H1 (cell line): ENCODE measurements around the gene GDI2. TPM values are rescaled to one million over a fixed set of nuclear protein-coding genes. Genes with fewer than 3 reads are reported as not detected.

ENCODE experiments used
- EZH2 ChIP-seq: fragments of 200-600 bp; sonication (generic); IDR thresholded peaks from 2 replicates; pipeline ENCODE4 v1.7.1; 2012; ENCODE audit warnings: low read depth, mild to moderate bottlenecking, moderate library complexity, low read length, inconsistent platforms; ENCODE audit not compliant: severe bottlenecking
- MAX ChIP-seq: IDR thresholded peaks from 2 replicates; pipeline ENCODE4 v1.6.1; 2012; ENCODE audit warnings: inconsistent platforms
- polyA plus RNA-seq, 7 experiments: library from polyadenylated mRNA; depleted of rRNA in 3 of 7; stranded (reverse) in 5 of 7; unstranded in 2 of 7; fragments of >200 nt in 5 of 7; fragments of 200-250 nt in 2 of 7; gene quantifications; 1 replicate in 5 of 7; 2 replicates in 1 of 7; 4 replicates in 1 of 7; pipeline versions ENCODE4 v1.2.1 to v1.2.3, GENCODE V29; 2011 to 2013; ENCODE audit warnings: missing spikeins in 2 of 7, mixed read lengths in 2 of 7
- total RNA-seq: library from RNA; stranded (reverse); fragmentation: NEBNext Ultra II Directional; extraction: Animal tissue kit (Norgen Biotek cat#: 25700); gene quantifications from 2 replicates; pipeline ENCODE4 v1.2.1, GENCODE V29; 2021

The GDI2 gene
- total and polyA plus RNA-seq, 2 of the 8 experiments (the other 6 are each of a cell fraction or from before 2014, with no cell fraction given) = 168 to 385 TPM

GRCh38 chr10:5731559-5731958, 81.7 kb downstream of the GDI2 start (continued):
- TF ChIP-seq MAX = no peak
- no peak for TF ChIP-seq EZH2
